NCI-H510A (cell line): Measurements from ENCODE around the gene TNP2.

ENCODE experiments used
- DNase-seq: peaks from one replicate; lab custom pipeline; 2025; lab: John Stamatoyannopoulos, UW

The TNP2 gene

GRCh38 chr16:11277607-11278337, 8.6 kb upstream of the TNP2 start:
- no peak for DNase-seq

DNA sequence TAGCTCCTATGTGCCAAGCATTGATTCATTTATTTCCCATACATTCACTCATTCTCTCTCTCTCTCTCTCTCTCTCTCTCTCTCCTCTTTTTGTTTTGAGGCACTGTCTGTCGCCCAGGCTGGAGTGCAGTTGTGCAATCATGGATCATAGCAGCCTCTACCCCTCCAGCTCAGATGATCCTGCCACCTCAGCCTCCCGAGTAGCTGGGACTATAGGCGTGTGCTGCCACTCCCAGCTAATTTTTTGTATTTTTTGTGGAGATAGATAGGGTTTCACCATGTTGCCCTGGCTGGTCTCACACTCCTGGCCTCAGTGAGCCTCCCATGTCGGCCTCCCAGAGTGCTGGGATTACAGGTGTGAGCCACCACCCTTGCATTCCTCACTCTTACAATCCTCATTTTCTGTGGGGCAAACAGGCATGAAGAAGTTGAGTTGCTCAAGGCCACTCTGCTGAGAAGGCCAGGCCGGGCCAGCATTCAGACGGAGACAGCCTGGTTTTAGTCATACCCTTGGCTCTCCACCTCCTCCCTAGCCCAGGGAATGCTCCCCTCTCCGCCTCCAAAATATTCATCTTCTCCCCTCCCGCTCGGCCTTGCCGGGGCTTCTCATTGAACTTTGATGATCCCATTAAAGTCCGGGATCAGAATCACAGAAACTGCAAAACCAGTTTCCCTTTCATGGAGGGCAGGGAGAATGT, 7.9 kb upstream of the TNP2 start:
- no peak for DNase-seq

- no peak for DNase-seq
Measured at GRCh38 chr16:11276143-11276895, 7.2 kb upstream of the TNP2 start, which contains the start of gene PRM2. TSS of gene PRM2 (minus strand) at chr16:11276480. CDS start at chr16:11276370, 110 bp downstream.

DNA sequence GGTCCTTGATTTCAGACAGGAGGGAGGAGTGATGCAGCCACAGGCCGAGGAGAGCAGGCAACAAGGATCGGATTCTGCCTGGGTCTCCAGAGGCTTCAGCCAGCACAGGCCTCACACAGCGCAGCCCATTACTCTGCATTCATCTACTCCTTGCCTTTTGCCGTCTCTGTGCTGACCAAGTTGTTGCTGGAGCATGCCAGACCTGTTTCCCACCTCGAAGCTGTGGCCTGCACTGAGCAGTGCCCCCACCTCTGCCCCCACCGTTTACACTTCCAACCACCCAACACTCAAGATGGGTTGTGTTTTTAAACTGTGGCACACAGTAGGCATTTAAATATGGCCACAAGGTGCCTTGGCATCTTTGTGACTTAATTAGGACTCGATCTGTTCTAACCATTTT, 5.8 kb upstream of the TNP2 start:
- DNase-seq = no peak

DNA sequence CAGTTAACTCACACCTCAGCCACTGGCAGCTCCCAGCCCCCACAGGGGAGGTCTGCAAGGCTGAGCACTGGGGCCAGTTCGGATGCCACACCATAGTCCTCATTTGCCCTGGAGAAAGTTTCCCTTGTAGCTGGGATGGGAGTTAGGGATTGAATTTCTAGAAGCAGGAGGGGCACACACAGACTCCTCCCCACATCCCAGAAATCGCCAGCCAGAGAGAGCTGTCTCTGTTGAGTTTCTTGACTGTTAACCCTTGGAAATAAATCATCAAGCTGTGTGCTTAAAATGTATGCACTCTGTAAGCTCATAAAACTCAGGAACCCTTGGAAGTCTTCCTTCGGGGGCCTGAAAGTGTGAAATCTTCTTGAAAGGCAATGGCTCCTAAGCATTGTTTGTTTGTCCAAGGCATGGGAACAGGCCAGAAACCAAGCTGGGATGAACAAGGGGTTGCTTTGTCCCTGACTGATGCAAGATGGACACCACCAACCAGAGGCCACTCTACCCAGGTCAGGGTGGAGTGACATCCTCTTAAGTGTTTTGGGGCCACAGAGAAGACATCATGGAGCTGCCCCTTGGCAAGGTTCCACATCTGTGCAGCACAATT, 4.7 kb upstream of the TNP2 start:
- DNase-seq = no peak

DNA sequence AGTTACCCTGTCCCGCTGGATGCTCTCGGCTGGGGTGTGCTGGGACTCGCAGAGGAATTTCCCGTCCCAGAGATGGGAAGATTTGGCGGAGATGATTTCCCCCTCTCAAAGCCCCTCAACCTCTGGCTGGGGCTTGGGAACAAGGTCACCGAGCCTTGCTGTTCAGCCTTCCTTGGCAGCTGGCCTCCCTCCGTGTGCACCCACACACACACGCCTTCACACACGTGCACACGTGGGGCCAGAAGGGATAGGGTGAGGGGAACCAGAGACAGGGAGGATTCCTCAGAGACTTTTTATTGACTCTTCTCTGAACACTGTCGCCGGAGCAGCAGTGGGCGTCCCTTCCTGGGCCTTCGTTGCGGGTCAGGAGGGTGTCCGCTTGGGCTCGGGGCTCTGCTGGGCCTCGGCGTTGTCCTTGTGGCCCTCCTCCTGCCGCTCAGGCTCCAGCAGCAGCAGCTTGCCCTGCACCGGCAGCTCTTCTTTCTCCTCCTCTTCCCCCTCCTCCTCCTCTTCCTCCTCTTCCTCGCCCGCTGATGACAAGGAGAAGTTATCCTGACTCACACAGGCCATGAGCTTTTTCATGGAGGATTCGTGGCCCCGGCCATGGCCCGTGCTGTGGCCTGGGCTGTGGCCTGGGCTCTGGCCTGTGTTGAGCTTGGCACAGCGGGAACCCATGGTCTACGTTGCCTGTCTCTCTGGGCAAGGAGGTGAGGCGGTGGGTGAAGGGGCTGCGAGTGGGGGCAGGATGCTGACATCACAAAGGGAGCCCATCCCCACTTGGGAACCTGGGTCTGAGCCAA, 4.0 kb upstream of the TNP2 start, which contains the start of gene PRM3:
Gene PRM3 (minus strand): TSS at position 709 of the 800 bp plus-strand sequence. CDS start 34 bp downstream, at position 675.
- no peak for DNase-seq

GRCh38 chr16:11272484-11272883, 3.4 kb upstream of the TNP2 start:
- no peak for DNase-seq

DNA sequence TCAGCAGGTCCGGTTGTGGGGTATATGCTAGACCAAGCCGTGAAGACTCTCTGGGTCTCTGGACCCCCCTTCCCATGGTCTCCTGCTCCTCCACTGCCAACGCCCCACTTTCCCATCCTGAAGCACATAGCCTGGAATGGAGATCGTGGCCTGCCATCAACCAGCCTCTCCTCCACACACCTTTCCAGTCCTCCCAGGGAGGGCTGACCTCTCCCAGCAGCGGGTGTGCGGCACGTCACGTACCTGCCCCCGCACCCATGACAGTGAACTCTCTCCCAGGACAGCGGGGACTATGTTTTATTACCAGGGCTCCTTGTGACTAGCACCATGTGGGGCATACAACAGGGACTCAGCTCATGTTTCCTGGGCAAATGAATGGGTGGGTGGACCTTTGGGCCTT, 2.5 kb upstream of the TNP2 start:
- no peak for DNase-seq

GRCh38 chr16:11270602-11271162, 1.6 kb upstream of the TNP2 start:
- no peak for DNase-seq

GRCh38 chr16:11265124-11265523, 4.0 kb downstream of the TNP2 start:
- DNase-seq = no peak

- DNase-seq = no peak
Measured at GRCh38 chr16:11264155-11264832, 4.8 kb downstream of the TNP2 start.

- DNase-seq = no peak
Measured at GRCh38 chr16:11263737-11264136, 5.4 kb downstream of the TNP2 start.

- no peak for DNase-seq
Measured at GRCh38 chr16:11262915-11263314, 6.2 kb downstream of the TNP2 start.

- DNase-seq = no peak
Measured at GRCh38 chr16:11260596-11260966, 8.5 kb downstream of the TNP2 start.

DNA sequence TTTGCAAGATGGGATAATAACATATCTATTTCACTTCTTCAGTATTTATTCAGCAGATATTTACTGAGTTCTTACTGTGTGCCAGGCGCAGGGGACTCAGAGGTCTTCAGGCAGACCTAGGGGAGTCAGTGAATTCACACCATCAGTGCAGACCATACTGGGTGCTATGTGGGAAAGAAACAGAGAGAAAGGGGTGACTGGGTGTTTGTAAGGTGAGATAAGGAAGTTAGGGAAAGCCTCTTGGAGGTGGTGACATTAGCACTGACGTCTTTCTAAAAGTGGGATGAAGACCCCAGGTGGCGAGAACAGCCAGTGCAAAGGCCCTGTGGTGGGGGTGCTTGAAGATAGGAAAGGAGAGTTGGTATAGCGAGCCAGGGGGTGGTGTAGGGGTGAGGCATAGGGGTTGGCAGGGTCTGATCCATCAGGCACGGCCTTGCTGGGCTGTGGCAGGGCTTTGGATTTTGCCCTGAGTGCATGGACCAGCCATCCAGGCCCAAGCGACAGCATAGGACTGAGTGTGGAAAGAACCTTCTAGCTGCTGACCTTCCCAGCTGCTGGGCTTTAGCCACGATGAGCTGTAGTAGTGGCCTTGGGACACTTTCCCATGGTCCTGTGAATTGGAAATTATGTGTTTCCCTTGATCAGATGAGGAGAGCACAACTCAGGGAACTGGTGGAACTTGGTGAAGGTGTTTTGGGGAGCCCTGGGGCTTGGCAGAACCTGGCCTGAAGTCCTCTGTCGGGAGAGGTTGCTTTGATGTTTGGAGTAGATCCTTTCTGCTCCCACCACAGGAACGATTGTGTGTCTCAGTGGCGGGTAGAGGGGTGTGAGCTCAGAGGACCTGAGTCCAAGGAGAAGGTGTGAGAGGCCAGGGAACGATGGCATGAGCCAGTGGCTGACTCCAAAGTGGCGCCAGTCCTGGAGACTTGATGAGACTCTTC, 9.2 kb downstream of the TNP2 start:
- no peak for DNase-seq

DNA sequence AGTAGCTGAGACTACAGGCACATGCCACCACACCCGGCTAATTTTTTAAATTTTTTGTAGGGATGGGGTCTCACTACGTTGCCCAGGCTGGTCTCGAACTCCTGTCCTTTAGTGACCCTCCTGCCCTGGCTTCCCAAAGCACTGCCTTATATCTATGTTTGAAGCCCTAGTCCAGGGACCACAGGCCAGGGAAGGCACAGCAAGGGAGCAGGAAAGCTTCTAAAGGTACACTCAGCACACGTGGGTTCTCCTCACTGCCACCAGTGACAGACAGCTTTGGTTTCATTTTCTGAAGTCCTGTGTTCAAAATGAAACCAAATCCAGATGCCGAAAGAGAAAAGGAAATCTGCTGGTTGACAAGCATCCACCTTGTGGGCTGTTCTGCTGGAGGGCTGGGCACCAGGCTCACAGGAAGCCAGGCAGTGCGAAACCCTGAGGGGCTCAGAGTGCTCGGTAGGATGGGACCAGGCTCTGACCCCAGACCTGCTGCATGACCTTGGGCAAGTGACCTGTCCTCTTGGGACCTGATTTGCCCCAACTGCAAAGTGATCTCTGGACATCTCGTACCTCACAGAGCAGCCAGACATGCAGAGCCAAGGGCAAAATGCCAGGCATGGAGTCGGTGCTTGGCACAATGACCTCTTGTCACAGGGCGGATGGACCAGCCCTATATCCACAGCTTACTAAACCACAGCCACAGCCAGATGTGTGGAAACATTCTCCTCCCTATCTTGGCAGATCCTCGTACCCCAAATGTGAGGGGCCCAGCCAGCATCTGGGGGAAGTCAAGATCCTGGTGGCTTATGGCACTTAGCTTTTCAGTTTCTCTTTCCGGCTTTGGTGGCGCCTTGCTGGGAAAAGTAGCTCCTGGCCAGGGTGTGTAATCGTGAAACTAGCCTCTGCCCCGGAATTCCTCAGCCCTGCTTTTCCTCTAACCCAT, 10.3 kb downstream of the TNP2 start:
- DNase-seq = no peak

GRCh38 chr16:11257131-11257938, 11.8 kb downstream of the TNP2 start:
- peak; percentile 43 for DNase-seq
